ENCODE results near the gene KMT2C.
"Not testable (repeated sequence)": the region's sequence is repeated elsewhere in the genome, so short reads cannot be mapped to it uniquely, and the experiment has no call there.

KMT2C gene

DNA sequence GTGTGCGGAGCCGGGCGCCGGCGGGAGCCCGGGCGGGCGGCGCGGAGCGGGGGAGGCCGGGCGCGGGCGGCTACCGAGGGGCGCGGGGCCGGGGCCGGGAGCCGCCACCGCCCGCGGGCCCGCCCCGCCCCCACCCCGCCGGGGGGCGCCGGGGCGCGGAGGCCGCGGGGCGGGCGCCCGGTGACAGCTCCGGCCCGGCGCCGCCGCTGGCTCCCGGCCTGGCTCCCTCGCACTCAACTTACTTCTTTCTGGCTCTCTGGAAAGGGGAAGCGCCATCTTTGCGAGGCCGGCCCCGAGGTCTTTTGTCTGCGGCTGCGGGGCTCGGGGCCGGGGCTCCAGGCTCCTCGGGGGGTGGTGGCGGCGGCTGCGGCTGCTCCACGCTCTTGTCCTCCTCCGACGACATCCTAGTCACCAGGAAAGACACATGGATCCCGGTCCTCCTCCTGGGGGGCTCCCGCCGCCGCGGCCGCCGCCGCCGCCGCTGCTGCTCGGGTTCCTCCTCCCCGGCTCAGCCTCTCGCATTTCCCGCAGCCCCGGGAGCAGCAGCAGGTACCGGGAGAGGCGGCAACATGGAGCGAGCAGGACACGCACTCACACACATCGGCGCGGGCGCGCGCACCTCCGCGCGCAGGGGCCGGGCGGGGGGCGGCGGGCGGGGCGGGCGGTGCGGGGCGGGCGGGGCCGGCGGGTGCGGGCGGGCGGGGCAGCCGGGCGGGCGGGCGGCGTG, at the start of gene KMT2C:
TSS of gene KMT2C (minus strand) at position 620 of the 727 bp plus-strand sequence. CDS start at position 403, 217 bp downstream.
- DNase-seq = peak in 1 of 2 experiments; percentile 43

DNA sequence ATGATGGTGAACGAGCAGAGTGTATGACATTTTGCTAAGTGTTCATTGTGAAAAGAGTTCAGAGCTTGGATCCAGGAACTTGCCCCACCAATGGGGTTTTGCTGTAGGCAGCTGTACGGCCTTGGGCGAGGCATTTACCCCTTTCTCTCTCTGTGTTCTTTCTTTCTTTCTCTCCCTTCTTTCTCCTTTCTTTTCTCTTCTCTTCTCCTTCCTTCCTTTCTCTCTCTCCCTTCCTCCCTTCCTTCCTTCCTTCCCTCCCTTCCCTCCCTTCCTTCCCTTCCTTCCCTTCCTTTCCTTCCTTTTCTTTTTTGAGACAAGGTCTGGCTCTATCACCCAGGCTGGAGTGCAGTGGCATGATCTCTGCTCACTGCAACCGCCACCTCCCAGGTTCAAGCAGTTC, 45.3 kb upstream of the KMT2C start:
- DNase-seq = no peak

DNA sequence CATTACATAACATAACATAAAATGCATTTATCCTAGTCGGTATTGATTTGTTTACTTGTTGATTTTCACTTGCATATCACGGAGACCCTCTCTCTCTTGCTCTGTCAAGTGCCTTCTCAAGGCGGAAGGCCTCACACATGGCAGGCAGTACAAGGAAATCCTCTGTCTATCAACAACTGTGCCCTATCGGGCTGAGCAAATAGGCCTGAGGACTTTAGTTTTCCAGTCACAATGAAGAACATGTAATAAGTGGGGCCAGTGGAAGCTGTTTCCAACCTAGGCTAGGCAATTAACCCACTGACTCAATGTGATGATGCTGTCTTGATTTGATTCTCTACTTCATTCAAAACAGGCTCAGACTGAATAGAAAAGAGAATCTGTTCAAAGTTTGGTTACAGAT, 44.9 kb upstream of the KMT2C start:
- no peak for DNase-seq

DNA sequence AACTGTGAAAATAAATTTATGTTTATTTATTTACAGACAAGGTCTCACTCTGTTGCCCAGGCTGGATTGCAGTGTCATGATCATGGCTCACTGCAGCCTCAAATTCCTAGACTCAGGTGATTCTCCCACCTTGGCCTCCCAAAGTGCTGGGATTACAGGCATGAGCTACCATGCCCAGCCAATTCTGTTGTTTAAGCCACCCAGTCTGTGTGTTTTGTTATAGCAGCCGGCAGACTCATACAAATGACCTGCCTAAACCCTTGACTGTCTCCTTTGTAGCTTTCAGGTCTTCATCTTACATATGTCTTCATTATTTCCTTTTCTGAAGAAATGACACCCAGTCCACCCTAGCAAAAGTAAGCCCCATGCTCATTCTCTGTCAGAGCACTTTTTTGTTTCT, 43.8 kb upstream of the KMT2C start:
- DNase-seq = no peak

DNA sequence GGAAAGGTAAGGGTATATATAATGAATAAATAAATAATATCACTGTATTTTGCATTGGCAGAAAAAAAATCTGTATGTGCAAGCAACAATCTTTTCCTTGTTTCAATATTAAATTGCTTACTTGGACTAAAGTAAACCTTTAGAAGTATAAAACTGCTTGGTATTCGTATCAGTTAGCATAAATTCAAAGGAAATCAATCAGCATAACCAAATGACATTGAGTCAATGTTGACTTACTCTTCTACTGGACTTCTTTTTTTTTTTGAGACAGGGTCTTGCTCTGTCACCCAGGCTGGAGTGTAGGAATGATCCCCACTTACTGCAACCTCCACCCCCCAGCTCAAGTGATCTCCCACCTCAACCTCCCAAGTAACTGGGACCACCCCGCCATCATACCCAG, 42.3 kb upstream of the KMT2C start:
- no peak for DNase-seq

DNA sequence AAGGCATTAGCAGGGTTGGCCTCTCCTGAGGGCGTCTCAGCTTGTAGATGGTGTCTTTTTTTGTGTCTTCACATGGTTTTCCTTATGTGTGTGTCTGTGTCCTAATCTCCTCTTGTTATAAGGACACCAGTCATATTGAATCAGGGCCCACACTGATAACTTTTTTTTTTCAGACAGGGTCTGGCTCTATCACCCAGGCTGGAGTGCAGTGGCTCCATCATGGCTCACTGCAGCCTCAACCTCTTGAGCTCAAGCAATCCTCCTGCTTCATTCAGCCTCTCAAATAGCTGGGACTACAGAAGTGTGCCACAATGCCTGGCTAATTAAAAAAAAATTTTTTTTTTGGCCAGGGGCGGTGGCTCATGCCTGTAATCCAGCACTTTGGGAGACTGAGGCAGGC, 41.3 kb upstream of the KMT2C start:
- no peak for DNase-seq

DNA sequence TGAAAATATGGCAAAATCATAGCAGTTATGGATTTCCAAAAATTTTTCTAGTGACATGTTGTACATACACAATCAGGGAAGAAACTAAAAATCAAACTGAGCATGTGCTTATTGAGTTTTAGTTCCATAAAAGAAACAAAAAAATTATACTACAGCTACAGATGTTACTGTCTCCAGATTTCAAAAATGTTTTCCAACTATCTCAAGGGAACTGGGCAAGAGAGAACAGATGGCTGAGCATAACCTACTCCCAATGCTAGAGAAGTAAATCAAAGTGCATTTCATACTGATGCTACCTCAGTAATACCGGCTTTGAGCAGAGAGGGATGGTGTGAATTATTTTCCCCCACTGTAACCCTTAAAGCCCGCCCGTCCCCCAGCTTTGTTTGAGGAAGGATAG, 40.7 kb upstream of the KMT2C start:
- peak in 1 of 2 experiments; percentile 61 for DNase-seq

DNA sequence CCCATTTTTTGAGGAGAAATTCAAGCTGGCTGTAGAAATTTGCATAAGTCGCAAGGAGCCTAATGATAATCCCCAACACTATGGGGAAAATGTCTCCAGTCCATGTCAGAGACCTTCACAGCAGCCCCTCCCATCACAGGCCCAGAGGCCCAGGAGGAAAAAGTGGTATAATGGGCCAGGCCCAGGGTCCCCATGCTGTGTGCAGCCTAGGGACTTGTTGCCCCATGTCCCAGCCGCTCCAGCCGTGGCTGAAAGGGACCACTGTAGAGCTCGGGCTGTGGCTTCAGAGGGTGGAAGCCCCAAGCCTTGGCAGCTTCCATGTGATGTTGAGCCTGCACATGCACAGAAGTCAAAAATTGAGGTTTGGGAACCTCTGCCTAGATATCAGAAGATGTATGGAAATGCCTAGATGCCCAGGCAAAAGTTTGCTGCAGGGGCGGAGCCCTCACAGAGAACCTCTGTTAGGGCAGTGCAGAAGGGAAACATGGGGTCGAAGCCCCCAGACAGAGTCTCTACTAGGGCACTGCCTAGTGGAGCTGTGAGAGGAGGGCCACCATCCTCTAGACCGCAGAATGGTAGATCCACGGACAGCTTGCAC, 35.3 kb upstream of the KMT2C start:
- DNase-seq = not testable (repeated sequence)

DNA sequence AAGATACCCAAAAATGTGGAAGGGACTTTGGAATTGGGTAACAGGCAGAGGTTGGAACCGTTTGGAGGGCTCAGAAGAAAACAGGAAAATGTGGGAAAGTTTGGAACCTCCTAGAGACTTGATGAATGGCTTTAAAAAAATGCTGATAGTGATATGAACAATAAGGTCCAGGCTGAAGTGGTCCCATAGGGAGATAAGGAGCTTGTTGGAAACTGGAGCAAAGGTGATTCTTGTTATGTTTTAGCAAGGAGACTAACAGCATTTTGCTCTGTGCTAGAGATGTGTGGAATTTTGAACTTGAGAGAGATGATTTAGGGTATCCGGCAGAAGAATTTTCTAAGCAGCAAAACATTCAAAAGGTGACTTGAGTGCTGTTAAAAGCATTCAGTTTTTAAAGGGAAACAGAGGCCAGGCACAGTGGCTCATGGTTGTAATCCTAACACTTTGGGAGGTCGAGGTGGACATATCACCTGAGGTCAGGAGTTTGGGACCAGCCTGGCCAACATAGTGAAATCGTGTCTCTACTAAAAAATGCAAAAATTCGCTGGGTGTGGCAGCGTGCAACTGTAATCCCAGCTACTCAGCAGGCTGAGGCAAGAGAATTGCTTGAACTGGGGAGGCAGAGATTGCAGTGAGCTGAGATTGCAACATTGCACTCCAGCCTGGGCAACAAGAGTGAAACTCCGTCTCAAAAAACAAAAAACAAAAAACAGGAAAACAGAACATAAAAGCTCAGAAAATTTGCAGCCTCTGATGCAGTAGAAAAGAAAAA, 34.6 kb upstream of the KMT2C start:
- DNase-seq = not testable (repeated sequence)

DNA sequence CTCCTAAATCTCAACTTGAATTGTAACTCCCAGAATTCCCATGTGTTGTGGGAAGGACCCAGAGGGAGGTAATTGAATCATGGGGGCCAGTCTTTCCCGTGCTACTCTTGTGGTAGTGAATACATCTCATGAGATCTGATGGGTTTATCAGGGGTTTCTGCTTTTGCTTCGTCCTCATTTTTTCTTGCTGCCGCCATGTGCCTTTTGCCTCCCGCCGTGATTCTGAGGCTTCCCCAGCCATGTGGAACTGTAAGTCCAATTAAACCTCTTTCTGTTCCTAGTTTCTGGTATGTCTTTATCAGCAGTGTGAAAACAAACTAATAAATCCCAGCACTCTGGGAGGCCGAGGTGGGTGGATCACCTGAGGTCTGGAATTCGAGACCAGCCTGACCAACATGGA, 33.8 kb upstream of the KMT2C start:
- not testable (repeated sequence) for DNase-seq

DNA sequence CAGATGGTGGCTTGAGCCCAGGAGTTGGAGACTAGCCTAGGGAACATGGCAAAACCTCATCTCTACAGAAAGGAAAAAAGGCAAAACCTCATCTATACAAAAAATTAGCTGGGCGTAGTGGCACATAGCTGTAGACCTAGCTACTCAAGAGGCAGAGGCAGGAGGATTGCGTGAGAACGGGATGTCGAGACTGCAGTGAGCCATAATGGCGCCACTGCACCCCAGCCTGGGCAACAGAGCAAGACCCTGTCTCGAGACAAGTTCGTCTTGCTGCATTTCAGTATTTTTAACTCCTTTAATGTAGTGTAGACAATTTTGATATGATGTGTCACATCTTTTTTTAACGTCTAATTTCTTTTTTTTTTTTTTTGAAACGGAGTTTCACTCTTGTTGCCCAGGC, 31.4 kb upstream of the KMT2C start:
- no peak for DNase-seq

DNA sequence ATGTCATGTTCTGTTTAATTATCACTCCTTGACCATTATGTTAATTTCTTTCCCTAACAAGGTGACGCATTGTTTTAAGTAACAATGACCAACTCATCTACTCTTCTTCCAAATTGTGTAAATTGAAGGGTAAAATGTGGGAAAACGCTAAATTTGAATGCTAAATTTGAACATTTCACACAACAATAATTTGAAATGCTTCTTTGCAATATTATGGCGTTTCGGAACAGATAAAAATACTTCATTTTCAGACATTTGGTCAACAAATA, 29.2 kb upstream of the KMT2C start:
- no peak for DNase-seq

DNA sequence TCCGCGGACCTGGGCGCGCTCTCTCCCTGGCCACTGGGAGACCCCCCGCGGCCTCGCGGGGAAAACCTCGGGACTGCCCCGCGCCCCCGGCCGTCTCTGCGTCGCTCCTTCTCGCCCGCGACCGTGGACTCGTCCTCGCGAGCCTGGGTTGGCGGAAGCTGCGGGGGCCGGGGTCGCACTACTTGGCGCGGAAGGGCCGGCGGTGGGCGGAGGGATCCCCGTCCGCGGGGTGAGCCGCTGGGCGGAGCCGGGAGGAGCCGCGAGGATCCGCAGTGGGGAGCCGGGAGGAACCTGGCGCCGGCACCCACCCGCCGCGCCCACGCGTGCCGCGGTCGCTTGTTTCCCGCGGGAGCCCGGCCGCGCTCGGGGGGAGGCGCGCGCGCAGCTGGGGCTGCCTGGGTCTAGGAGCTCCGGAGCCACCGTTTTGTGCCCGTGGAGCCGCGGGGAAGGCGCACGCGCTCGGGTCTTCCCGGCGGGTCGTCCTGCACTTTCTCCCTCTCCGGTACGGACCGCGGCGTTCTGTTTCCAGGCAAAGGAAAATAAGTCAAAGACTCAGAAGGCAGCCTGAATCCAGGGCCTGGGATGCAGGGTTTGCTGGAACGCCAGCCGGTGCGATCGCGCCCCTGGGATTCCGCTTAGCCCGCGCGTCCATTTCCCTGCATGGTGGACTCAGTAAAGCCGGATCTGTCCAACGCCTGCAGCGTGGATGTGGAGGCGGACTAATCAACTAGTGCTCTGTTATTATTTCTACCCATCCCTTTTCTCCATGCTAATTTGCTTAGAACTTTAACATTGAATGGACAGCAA, 28.7 kb upstream of the KMT2C start:
- peak; percentile 25 to 69 for DNase-seq

DNA sequence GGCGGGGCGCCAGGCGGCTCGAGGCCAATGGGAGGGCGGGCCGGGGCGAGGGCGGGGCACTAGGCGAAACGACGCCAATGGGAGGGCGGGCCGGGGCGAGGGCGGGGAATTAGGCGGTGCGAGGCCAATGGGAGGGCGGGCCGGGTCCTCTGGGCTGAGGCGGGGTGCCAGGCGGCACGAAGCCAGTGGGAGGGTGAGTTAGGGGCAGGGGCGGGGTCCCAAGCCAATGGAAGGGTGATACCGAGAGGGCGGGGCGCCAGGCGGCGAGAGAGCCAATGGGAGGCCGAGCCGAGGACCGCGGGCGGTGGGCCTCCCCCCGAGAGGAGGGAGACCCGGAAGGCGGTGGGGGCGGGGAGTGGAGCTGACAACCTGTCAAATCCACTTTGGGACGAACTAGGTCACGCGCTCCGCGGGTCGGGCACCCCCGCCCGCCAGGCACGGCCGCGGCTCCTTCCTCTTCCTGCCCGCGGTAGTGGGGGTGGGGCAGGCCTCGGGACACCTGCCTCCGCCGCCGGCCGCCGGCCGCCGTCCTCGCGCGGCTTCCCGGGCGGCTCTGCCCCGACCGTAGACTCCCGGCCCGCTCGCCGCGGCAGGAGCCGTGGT, 28.0 kb upstream of the KMT2C start:
- peak; percentile 98 for DNase-seq

DNA sequence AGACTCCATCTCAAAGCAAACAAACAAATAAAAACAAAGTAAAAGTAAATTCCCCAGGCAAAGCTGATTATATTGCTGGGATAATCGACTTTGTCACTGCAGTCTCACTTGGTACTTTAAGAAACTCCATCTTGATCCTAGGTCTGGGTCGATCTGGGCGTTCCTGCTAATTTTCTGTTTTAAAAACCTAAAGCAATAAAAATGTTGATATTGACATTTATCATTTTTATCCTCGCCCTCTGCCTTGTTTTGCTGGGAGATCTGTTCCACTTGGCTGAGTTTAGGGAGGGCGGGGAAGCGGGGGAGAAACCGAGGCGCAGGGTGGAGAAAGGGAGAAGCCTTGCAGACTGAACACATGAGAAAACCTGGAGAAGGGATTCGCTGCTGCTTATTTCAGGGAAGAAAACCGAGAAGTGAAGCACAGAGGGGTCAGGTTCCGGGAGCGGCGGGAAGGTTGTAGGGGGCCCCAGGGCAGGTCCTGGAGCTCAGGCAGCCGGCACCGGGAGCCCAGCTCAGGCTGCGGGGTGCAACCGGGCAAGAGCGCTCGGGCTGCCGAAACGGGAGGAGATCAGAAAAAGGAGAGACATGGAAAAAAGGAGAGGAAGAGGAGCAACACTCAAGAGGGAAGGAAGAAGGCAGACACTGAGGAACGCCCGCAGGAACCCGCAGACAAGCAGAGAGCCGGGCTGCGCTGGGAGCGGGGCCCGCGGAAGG, 27.3 kb upstream of the KMT2C start:
- peak in 1 of 2 experiments; percentile 56 for DNase-seq

DNA sequence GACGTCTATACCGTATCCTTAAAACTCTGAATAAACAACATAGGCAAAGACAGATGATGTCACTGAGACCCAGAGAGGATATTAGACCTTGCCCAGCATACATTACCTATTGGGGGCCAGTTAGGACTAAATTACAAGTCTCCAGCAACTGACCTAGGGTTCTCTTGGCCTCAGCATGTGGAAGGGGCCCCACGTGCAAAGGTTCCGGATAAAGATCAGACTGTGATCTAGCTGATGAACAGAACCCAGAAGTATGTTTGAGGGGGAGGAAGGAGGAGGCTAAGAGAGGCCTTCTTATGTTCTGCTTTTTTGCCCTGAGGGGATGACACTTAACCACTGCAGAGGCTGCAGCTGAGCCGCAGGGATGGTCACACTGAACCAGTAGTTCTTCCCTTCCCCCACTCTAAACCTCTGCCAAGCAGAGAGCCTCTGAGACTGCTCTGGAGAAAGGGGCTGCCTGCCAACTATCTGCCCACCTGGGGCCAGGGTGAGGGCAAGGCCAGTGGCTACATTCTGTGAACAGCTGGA, 24.0 kb upstream of the KMT2C start:
- DNase-seq = no peak

DNA sequence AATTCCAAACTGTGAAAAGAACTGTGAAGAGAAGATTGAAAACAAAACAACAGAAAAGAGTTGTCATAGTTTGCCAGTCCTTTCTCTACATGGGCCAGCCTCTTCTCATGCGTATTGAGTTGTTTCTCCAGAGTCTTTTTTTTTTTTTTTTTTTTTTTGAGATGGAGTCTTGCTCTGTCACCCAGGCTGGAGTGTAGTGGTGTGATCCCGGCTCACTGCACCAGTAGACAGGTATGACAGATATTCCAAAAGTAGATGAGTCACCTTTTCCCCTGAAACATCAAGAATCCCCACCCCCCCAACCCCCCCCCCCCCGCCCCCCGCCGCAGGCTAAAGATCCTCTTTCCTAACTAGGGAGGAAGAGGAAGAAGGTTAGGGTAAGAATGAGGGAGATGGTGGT, 15.6 kb upstream of the KMT2C start:
- DNase-seq = no peak

DNA sequence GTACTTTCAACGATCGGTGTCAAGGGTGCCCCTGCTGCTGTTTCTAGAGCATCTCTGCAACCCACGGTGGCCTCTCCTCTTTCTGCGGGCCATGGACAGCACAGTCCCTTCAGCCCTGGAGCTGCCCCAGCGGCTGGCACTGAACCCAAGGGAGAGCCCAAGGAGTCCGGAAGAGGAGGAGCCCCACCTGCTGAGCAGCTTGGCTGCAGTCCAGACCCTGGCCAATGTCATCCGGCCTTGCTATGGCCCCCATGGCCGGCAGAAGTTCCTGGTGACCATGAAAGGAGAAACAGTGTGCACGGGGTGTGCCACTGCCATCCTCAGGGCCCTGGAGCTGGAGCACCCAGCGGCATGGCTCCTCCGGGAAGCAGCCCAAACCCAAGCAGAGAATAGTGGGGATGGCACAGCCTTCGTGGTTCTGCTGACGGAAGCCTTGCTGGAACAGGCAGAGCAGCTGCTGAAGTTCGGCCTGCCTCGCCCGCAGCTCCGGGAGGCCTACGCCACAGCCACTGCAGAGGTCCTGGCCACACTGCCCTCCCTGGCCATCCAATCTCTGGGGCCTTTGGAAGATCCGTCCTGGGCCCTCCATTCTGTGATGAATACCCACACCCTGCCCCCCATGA, 9.7 kb upstream of the KMT2C start:
- DNase-seq = not testable (repeated sequence)

DNA sequence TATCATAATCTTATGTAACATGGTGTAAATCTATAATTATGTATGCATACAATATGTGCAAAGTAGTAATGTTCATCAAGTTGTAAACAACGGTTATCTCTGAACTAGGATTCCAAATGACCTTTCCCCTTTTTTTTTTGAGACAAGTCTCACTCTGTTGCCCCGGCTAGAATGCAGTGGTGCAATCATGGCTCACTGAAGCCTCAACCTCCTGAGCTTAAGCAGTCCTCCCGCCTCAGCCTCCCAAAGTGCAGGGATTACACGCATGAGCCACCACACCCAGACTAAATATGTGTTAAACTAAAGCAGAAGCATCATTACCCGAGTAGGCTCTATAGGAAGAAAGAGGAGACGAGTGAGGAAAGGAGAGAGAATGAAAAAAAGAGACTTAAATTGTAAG, 7.8 kb upstream of the KMT2C start:
- no peak for DNase-seq

DNA sequence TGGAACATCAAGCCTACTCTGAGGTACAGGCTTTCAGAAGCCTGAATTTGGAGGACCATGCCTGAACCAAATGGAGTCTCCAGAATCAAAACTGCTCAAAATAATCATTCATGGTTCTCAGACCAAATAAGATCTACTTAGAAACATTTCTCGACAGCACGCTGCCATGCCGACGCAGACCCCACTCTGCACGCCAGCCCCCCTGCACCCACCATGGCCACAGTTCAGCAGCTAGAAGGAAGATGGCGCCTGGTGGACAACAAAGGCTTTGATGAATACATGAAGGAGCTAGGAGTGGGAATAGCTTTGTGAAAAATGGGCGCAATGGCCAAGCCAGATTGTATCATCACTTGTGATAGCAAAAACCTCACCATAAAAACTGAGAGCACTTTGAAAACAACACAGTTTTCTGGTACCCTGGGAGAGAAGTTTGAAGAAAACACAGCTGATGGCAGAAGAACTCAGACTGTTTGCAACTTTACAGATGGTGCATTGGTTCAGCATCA, 6.6 kb upstream of the KMT2C start:
- DNase-seq = no peak

DNA sequence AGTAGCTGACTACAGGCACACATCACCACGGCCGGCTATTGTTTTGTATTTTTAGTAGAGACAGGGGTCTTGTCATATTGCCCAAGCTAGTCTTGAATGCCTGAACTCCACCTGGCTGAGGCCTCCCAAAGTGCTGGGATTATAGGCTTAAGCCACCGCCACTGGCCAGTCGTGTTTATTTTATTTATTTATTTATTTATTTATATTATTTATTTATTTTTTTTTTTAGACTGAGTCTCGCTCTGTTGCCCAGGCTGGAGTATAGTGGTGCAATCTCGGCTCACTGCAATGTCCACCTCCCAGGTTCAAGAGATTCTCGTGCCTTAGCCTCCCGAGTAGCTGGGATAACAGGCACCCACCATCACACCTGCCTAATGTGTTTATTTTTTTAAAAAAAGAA, 6.0 kb upstream of the KMT2C start:
- DNase-seq = not testable (repeated sequence)
